Loucy (cell line): ENCODE data around the gene WSCD1.

ENCODE experiments used
- CTCF ChIP-seq: fragments of 200-600 bp; sonication (generic); conservative IDR thresholded peaks from 2 replicates; pipeline ENCODE4 v1.5.1; 2014; ENCODE audit warnings: mild to moderate bottlenecking, antibody characterized with exemption, low read length
- EZH2phosphoT487 ChIP-seq: fragments of 200-600 bp; IDR thresholded peaks from 2 replicates; pipeline ENCODE4 v1.6.1; 2018; ENCODE audit warnings: antibody characterized with exemption, mild to moderate bottlenecking, moderate library complexity, borderline replicate concordance

- TF ChIP-seq CTCF (no peak), EZH2phosphoT487 (no peak)
Measured at GRCh38 chr17:6107791-6108190, 37.6 kb downstream of the WSCD1 start.
